ENCODE measurements around the gene AIMP1.

The AIMP1 gene

DNA sequence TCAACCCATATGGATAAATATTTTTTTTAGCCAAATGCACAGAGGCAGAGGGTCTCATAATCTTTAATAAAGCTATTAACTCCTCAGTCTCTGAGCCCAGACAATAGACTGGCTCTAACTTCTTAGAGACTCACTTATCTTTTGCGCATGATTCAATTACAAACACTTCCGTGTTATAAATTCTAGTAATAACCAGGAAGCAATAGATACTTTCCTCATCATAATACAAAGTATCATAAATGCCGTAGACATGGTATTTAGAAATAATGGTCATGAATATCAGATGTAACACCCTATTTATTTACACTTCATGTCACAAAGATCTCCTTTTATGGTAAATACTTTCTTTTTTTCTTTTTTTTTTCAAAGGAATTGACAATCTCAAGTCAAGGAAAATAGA lies 56.7 kb downstream of the AIMP1 start:
- TF ChIP-seq NFIC (IDR thresholded peaks at IDR 0.05) (no peak), TEAD4 (IDR thresholded peaks at IDR 0.05) (no peak), EP300 (IDR thresholded peaks at IDR 0.05; ENCODE audit: borderline replicate concordance) (no peak), CEBPB (IDR thresholded peaks at IDR 0.05) (no peak), TCF12 (IDR thresholded peaks at IDR 0.05; ENCODE audit: low read depth) (no peak), TAF1 (IDR thresholded peaks at IDR 0.05; ENCODE audit: low read depth) (no peak), YY1 (IDR thresholded peaks at IDR 0.05; ENCODE audit: low read depth) (no peak), FOXM1 (IDR thresholded peaks at IDR 0.05; ENCODE audit: borderline replicate concordance, low read depth) (no peak), CREB1 (IDR thresholded peaks at IDR 0.05; ENCODE audit: low read depth) (no peak), ZBTB7A (IDR thresholded peaks at IDR 0.05; ENCODE audit: low read depth) (no peak), RAD21 (IDR thresholded peaks at IDR 0.05; ENCODE audit: low read depth) (no peak), EGR1 (IDR thresholded peaks at IDR 0.05) (no peak)
- TF ChIP-seq, protein P1, sequence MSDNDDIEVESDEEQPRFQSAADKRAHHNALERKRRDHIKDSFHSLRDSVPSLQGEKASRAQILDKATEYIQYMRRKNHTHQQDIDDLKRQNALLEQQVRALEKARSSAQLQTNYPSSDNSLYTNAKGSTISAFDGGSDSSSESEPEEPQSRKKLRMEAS (IDR thresholded peaks at IDR 0.05) = no peak
- TF ChIP-seq, protein P2, sequence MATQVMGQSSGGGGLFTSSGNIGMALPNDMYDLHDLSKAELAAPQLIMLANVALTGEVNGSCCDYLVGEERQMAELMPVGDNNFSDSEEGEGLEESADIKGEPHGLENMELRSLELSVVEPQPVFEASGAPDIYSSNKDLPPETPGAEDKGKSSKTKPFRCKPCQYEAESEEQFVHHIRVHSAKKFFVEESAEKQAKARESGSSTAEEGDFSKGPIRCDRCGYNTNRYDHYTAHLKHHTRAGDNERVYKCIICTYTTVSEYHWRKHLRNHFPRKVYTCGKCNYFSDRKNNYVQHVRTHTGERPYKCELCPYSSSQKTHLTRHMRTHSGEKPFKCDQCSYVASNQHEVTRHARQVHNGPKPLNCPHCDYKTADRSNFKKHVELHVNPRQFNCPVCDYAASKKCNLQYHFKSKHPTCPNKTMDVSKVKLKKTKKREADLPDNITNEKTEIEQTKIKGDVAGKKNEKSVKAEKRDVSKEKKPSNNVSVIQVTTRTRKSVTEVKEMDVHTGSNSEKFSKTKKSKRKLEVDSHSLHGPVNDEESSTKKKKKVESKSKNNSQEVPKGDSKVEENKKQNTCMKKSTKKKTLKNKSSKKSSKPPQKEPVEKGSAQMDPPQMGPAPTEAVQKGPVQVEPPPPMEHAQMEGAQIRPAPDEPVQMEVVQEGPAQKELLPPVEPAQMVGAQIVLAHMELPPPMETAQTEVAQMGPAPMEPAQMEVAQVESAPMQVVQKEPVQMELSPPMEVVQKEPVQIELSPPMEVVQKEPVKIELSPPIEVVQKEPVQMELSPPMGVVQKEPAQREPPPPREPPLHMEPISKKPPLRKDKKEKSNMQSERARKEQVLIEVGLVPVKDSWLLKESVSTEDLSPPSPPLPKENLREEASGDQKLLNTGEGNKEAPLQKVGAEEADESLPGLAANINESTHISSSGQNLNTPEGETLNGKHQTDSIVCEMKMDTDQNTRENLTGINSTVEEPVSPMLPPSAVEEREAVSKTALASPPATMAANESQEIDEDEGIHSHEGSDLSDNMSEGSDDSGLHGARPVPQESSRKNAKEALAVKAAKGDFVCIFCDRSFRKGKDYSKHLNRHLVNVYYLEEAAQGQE (IDR thresholded peaks at IDR 0.05; ENCODE audit: low read depth) = no peak
- TF ChIP-seq, protein P3, sequence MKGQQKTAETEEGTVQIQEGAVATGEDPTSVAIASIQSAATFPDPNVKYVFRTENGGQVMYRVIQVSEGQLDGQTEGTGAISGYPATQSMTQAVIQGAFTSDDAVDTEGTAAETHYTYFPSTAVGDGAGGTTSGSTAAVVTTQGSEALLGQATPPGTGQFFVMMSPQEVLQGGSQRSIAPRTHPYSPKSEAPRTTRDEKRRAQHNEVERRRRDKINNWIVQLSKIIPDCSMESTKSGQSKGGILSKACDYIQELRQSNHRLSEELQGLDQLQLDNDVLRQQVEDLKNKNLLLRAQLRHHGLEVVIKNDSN (IDR thresholded peaks at IDR 0.05) = no peak

DNA sequence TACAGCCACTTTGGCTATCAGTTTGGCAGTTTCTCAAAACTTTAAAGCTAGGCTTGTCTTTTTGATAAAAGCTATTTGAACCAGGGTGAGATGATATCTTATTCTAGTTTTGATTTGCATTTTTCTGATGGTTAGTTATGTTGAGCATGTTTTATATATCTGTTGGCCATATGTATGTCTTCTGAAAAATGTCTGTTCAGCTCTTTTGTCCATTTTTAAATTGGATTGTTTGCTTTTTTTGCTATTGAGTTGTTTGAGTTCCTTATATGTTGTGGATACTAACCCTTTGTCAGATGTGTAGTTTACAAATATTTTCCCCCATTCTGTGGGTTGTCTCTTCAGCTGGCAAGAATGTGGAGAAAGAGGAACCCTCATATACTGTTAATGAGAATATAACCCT lies 63.8 kb downstream of the AIMP1 start:
- no peak for TF ChIP-seq YY1 (IDR thresholded peaks at IDR 0.05; ENCODE audit: low read depth)
- TF ChIP-seq CEBPB (IDR thresholded peaks at IDR 0.05) = no peak
- TF ChIP-seq, protein P3 (IDR thresholded peaks at IDR 0.05) = no peak
- TF ChIP-seq RAD21 (IDR thresholded peaks at IDR 0.05; ENCODE audit: low read depth) = no peak
- no peak for TF ChIP-seq EP300 (IDR thresholded peaks at IDR 0.05; ENCODE audit: borderline replicate concordance)
- no peak for TF ChIP-seq TEAD4 (IDR thresholded peaks at IDR 0.05)
- TF ChIP-seq CREB1 (IDR thresholded peaks at IDR 0.05; ENCODE audit: low read depth) = no peak
- TF ChIP-seq, protein P1 (IDR thresholded peaks at IDR 0.05) = no peak
- TF ChIP-seq TCF12 (IDR thresholded peaks at IDR 0.05; ENCODE audit: low read depth) = no peak
- TF ChIP-seq TAF1 (IDR thresholded peaks at IDR 0.05; ENCODE audit: low read depth) = no peak
- no peak for TF ChIP-seq FOXM1 (IDR thresholded peaks at IDR 0.05; ENCODE audit: borderline replicate concordance, low read depth)
- TF ChIP-seq, protein P2 (IDR thresholded peaks at IDR 0.05; ENCODE audit: low read depth) = no peak
- no peak for TF ChIP-seq ZBTB7A (IDR thresholded peaks at IDR 0.05; ENCODE audit: low read depth)
- no peak for TF ChIP-seq NFIC (IDR thresholded peaks at IDR 0.05)
- TF ChIP-seq EGR1 (IDR thresholded peaks at IDR 0.05) = no peak

DNA sequence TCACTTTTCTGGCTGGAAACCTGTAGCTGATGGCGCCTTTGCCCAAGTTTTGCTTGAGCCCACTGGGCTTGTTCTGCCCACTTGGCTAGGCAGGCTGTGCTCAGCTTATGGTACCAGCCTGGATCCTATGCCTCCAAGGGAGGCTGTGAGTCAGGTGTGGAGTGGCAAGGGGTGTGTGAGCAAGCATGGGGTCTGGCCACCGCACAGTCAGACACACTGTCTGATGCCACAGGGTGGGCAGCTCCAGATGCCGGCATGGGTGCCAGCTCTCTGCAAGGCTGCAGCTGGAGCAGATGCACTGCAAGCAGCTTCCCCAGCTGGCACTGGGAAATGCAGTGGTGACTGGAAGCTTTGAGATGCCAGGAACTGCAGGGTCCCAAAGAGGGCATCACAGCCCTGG lies 68.5 kb downstream of the AIMP1 start:
- TF ChIP-seq FOXM1 (IDR thresholded peaks at IDR 0.05; ENCODE audit: borderline replicate concordance, low read depth) = no peak
- TF ChIP-seq NFIC (IDR thresholded peaks at IDR 0.05) = no peak
- no peak for TF ChIP-seq CEBPB (IDR thresholded peaks at IDR 0.05)
- no peak for TF ChIP-seq TEAD4 (IDR thresholded peaks at IDR 0.05)
- TF ChIP-seq, protein P1 (IDR thresholded peaks at IDR 0.05) = no peak
- no peak for TF ChIP-seq TCF12 (IDR thresholded peaks at IDR 0.05; ENCODE audit: low read depth)
- no peak for TF ChIP-seq YY1 (IDR thresholded peaks at IDR 0.05; ENCODE audit: low read depth)

DNA sequence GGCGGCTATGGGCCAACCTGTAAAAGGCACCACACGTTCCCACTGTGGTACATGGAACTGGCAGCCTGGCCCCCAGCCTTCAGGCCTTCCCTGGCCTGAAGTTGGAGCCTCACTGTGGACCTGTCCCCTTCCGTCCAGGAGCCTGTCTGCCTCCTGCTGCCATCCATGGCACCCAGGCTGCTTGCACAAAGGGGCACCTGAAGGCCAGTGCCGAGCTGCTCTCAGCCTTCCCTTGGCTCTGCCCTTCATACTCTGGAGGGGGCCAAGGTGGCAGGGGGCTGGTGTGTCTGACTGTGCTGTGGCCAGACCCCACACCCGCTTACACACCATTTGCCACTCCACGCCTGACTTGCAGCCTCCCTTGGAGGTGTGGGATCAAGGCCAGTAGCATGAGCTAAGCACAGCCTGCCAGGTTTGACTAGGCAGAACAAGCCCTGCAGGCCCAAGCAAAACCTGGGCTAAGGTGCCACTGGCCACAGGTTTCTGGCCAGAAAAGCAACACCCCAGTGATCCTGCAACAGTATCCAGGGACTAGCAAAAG lies 69.6 kb downstream of the AIMP1 start:
- TF ChIP-seq FOXM1 (IDR thresholded peaks at IDR 0.05; ENCODE audit: borderline replicate concordance, low read depth) (no peak), TEAD4 (IDR thresholded peaks at IDR 0.05) (no peak), YY1 (IDR thresholded peaks at IDR 0.05; ENCODE audit: low read depth) (no peak), CEBPB (IDR thresholded peaks at IDR 0.05) (no peak), TAF1 (IDR thresholded peaks at IDR 0.05; ENCODE audit: low read depth) (no peak), EGR1 (IDR thresholded peaks at IDR 0.05) (no peak), RAD21 (IDR thresholded peaks at IDR 0.05; ENCODE audit: low read depth) (no peak), NFIC (IDR thresholded peaks at IDR 0.05) (no peak), EP300 (IDR thresholded peaks at IDR 0.05; ENCODE audit: borderline replicate concordance) (no peak), CREB1 (IDR thresholded peaks at IDR 0.05; ENCODE audit: low read depth) (no peak), ZBTB7A (IDR thresholded peaks at IDR 0.05; ENCODE audit: low read depth) (no peak), TCF12 (IDR thresholded peaks at IDR 0.05; ENCODE audit: low read depth) (no peak)
- TF ChIP-seq, protein P1 (IDR thresholded peaks at IDR 0.05) = no peak
- TF ChIP-seq, protein P2 (IDR thresholded peaks at IDR 0.05; ENCODE audit: low read depth) = no peak
- TF ChIP-seq, protein P3 (IDR thresholded peaks at IDR 0.05) = no peak

Measured in Ishikawa (cell line).